ENCODE results near the gene RSU1.

The RSU1 gene

DNA sequence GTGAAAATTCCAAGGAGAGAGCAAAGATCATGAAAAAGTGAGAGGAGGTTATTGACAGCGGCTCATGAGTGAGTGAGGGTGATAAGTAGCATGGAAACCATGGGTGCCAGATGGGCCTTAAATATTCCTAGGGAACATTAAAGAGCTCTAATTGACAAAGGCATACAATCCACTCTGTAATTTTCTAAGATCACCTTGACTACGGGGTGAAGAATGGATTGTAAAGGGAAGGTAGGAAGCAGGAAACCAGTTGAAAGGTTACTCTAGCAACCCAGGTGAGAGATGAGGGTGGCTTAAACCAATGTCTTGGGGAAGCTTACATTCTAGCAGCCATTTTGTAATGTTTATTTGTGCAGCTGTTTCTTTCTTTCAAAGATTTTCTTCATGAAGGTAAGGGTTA, 75.7 kb downstream of the RSU1 start:
- no peak for DNase-seq (ENCODE audit: low read depth)

DNA sequence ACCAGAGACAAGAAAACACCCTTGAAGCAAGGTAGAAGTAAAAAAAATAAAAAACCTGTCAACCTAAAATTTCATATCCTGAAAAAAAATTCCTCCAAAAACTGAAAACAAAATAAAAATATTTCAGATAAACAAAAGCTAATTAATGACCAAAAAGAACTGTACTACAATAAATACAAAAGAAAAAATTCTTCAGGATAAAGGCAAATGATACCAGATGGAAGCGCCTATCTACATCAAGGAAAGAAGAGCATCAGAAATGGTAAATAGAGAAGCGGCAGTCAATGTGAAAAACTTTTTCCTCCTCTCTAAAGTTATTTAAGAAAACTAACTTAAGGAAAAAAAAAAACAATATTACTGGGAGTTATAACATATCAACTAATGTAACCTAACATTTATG, 79.8 kb downstream of the RSU1 start:
- DNase-seq (ENCODE audit: low read depth): no peak

DNA sequence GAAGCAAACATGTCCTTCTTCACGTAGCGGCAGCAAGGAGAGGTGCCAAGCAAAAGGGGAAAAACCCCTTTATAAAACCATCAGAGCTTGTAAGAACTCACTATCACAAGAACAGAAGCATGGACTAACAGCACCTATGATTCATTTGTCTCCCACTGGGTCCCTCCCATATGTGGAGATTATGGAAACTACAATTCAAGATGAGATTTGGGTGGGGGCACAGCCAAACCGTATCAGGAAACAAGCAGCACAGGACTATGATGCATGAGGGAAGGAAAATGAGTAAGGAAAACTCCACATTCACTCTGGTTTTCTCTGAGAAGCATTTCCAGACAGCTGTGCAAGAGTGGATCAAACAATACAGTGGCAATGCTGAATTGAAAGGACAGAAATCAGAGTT, 81.6 kb downstream of the RSU1 start:
- no peak for DNase-seq (ENCODE audit: low read depth)

DNA sequence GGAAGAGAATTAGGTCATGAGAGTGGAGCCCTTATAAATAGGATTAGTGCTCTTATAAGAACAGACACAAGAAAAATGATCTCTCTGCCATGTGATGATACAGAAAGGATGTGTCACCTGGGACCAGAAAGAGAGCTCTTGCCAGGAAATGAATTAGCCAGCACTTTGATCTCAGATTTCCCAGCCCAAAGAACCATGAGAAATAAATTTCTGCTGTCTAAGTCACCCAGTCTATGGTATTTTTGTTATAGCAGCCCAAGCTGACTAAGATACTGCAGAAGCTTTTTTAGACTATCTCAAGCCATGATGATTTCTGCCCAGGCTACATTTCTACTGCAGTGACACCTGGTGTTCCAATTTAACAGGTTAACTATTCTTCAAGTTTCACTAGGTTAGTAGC, 84.8 kb downstream of the RSU1 start:
- no peak for DNase-seq (ENCODE audit: low read depth)

DNA sequence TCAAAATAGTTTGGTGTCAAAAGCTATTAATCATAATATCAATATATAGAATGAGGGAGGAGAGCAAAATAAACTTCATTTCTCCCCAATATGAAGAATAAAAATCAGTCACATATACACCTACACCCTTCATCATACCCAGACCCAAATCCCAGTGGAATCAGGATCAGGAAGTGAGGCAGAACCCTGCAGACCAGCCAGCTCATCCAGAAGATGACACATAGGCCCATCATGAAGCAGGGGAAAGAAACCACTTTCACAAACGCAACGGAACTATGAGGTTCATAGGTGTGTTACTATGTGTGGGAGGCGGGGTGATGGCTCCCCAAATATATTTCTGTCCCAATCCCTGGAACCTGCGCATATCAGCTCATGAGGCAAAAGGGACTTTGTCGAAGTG, 89.0 kb downstream of the RSU1 start:
- DNase-seq (ENCODE audit: low read depth): no peak

DNA sequence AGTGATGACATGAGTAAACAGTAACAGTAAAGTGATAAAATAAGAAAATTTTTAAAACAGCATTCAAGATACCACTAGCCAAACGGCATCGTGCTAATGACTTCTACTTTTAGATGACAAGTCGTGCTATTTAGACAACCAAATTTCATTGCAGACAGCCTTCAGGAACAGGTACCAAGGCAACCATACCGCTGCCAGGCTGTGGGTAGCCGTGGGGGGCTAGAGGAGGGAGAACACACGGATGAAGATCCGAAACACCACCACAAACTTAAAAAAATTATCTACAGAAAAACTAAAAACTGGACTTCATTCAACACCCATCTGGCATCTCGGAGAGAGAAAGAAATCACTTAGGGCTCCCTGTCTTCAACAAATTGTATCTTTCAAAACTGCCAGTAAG, 89.6 kb downstream of the RSU1 start:
- no peak for DNase-seq (ENCODE audit: low read depth)

DNA sequence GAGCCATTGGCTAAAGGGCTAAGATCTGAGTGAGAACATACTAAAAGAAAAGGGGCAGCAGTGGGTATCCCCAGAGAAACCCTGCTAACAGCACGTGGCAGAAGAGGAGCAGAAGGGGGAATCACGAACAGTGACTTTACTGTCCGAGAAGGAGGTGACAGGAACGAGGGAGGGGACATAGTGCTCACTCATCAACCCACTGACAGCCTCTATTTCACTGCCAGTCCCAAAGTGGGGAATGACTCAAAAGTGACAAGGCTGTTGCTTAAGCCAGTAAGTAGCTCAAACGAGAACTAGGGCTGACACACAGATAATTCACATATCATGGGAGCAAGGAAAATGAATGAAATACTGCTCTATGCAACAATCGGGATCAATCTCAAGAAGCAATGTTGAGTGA, 92.7 kb downstream of the RSU1 start:
- DNase-seq (ENCODE audit: low read depth): no peak

DNA sequence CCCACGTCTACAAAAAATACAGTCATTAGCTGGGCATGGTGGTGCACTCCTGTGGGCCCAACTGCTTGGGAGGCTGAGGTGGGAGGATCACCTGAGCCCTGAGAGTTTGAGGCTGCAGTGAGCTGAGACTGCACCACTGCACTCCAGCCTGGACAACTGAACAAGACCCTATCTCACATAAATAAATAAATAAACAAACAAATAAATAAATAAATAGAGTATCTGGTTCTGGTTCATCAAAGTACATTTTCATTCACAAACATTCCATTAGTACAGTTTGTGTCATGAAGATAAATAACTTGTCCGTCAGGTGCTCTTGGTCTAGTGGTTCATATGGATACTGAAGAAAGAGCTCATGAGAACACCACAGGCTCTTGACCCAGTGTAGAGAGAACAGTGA, 96.4 kb downstream of the RSU1 start:
- DNase-seq (ENCODE audit: low read depth): no peak

DNA sequence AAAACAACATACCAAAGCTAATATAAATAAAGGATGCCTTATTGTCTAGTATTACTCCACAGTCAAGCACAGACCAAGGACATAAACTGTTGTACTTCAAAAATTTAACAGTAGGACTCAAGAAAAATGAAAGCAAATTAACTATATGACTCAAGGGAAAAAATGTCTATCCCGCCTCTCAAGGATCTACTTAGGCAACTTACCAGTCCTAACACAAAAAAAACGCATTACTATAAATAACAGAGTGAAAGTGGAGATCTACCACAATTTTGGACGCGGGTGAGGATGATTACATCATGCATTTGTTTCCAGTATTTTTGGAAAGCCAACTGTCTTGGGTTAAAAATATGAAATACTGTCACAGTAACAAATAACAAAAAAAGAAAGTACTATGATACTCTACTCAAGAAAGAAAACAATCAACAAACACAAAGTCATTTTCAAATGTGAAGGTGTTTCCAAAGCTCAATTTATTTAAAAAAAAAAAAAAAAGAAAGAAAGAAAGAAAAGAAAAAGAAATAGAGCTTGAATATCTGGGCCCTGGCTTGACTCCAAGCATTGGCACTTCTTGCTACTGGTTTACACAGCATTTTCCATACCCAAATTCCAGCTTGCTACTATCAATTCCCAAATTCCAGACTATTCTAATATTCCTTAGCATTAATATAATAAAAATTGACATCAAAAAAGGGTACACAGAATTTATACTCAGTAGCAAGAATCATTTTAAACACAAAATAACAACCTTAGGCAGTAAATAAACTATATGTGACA, 99.4 kb downstream of the RSU1 start:
- no peak for DNase-seq (ENCODE audit: low read depth)

DNA sequence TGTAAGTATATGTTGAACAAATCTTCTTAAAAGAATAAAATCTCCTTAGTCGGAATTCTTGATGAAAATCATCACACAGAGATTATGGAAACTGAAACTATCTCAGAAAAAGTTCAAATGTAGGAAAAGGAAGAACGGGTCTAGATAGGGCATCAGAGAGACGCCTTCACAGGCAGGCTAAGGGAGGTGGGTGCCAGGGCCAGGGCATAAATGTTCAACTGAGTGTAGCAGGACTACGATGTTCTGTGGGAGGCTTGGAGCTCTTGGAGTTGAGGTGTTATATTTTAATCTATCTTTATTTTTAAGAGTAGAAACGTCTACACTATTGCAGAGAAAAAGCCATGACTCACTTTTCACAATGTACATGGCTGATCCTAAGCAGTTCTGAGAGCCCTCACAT, 101.2 kb downstream of the RSU1 start:
- DNase-seq (ENCODE audit: low read depth): no peak

DNA sequence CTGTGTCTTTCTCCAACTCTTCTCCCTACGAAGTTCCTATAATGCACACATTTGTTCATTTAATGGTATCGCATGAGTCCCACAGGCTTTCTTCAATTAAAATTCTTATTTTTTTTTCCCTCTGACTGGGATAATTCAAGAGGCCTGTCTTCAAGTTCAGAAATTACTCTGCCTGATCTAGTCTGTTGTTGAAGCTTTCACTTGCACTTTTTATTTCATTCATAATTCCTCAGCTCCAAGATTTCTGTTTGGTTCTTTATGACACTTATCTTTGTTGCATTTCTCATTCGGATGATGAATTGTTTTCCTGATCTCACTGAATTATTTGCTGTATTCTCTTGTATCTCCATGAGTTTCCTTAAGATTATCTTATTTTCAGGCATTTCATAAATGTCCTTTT, 103.9 kb downstream of the RSU1 start:
- DNase-seq (ENCODE audit: low read depth): no peak

DNA sequence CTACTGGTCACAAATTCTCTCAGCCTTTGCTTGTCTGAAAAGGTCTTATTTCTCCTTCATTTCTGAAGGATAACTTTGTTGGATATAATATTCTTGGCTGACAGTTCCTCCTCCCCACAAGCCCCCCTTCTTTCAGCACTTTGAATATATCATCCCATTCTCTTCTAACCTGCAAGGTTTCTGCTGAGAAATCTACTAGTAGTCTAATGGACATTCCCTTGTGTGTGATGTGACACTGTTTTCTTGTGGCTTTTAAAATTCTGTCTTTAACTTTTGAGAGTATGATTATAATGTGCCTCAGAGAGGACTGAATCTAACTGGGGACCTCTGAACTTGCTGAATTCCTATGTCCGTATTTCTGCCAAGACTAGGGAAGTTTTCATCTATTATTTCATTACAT, 104.3 kb downstream of the RSU1 start:
- DNase-seq (ENCODE audit: low read depth): no peak

DNA sequence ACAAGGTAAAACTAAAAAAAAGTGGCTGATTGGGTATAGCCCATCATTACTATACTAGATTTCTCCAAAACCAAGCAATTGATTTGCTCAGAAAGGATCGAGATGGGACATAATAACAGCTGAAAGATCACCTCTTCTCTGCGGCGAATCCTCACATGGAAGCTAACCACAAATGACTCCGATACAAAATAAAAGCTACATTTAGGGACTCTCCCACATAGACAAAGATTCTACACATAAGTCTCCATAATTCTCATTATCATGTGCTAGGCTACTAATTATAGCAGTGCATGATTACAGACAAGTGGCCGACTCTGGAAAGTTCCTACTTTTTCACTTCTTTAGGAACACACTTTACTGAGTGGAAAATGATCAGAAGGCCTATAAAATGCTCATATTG, 116.9 kb downstream of the RSU1 start:
- DNase-seq (ENCODE audit: low read depth): no peak

DNA sequence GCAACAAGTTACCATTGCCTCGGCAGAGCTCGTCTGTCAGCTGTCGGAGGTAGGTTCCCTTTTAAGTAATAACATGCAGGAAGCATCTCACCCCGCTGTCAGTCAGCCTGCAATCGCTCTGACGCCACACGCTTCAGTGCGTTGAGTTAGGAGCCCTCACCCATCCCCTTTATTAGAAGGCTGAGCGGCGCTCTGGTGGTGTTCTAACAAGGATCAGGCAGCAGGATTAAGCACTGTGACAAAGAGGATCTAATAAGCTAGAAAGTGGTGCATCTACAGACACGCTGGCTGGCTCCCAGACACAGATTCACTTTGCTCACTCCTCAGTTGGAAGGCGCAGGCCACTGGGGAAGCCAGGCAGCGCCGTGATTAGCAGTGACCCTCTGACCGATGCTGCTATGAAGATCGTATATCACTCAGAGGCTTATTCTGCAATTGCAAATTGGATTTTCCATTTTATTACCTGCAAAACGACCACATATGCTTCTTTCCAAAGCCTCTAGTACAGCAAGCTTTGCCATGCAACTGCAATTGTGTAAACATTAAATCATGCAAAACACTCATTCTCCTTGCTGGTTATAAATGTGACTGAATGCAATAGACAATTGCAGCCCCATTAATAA, 117.7 kb downstream of the RSU1 start:
- DNase-seq (ENCODE audit: low read depth): no peak

DNA sequence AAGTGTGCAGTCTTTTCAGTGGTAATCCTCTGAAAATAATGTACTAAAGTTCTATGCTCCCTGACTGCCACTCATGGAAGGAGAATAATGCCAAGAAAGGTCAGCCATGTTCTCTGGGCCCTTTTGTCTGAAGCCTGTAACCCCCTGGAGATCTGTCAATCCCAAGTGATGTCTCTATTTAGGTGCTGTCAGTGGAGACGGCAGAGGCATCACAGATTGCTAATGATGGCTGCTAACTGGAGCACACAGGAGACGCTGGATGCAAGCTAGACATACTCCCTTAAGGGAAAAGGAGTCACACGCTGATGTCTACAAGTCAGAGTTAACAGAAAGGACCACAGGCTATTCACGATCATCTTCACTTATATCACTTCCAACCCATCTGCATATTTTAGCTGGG, 118.8 kb downstream of the RSU1 start:
- no peak for DNase-seq (ENCODE audit: low read depth)

DNA sequence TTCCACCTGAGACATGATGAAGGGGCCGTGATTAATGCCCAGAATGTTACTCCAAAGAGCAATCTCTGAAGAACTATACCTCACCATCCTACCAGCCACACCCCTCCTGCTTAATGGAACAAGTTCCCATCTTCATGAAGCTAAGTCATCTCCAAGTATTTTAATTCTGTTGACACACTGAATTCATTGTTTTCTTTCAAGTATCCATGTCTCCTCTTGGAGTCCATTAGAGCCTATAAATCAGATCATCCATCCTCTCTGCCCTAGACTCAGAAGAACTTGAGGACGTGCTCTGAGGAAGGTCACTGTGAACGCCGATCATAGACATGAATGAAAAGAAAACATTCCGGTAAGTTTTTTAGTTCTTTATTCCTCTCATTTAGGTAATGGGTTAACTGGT, 126.8 kb downstream of the RSU1 start:
- DNase-seq (ENCODE audit: low read depth): no peak

DNA sequence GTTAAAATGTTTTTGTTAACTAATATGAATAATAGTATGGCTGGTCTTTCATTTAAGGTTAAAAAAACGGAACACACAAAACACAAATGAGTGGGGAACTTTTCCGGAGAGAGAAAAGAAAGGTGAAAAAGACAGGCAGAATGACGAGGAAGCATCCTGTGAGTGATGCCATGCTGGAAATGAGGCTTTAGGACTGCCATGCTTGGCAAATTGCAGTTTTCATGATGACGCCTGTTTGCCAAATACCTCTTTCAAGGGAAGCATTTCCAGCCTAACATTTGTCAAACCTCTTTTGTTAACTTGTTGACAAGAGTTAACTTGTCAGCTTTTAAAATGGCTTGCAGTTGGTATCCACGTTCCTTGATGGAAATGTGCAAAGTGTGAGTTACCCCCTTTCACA, 127.5 kb downstream of the RSU1 start:
- no peak for DNase-seq (ENCODE audit: low read depth)

DNA sequence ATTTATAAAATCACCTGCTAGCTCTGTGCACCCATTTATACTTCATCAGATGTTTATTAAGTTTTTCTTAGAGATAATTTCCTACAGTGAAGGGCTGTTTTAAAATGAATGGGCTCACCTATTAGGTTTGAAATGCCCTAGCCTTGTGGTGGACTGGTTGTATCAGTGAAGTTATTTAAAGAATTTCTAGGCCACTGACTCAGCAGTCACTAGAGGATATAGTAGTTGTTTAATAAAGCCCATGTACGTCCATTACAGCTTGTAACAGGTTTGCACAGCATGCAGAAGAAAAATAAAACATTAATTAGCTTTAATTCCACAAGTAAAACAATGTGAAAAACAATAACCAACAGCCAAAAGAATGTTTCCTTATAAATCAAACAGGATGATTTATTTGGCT, 128.0 kb downstream of the RSU1 start:
- no peak for DNase-seq (ENCODE audit: low read depth)

DNA sequence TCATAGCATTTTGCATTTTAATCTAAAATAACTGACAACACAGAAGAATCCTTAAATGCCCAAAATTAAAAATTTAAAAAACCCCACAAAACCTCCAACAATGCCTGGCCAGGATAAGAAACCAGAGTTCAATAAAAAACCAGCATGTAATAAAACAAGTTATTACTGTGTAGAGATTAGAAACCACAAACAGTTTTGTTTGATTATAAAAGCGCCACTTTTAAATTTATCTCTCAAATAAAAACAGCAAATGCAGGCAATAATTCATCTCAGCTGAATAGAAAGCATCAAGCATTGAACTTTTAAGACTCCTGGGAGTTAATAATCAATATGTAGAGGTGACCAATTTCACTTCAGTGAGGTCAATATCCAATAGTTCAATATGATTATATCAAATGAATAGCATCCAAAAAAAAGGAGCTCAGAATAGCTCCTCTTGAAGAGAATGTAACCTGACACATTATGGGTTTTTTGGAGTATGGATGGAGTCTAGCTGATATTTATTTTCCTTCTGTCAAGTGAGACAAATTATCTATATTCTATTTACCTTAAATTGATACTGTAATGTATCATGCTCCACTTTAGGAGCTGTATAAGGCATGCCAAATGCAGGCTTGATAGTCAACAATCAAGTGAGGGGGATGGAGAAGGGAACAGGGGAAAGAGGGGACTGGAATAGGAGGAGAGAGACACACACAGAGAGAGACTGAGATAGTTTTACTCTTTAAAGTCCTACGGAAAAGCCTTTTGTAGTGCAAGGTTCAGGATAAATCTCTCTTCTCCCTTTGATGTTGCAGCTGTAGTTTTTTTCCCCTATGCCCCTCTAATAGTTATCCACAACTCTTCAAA, 130.9 kb downstream of the RSU1 start:
- DNase-seq (ENCODE audit: low read depth): no peak

DNA sequence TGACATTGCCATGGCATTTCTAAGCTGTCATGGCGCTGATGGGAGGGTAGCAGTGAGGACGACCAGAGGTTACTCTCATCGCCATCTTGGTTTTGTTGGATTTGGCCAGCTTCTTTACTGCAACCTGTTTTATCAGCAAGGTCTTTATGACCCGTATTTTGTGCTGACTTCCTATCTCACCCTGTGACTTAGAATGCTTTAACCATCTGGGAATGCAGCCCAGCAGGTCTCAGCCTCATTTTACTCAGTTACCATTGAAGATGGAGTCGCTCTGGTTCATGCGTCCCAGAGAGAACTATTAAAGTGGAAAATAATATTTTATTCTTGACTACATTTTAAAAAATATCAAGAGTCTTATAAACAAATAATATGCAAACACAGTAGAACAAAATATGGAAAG, 131.7 kb downstream of the RSU1 start:
- no peak for DNase-seq (ENCODE audit: low read depth)

DNA sequence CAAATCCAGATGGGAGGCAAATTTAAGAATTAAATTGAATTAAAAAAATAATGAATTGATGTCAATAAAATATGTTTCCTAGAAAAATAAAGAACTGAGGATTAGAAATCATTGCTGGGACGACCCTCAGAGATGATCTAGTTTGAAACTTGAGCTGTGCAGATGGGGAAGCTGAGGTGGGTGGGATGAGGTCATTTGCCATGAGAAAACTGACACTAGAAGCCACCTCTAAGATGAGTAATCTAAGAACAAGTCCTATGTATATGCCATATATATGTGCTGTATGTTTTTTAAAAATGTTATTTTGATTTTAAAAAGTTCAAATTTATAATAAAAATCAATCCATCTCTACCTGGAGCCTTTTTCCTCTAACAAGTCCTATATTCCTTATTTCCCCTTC, 135.7 kb downstream of the RSU1 start:
- DNase-seq (ENCODE audit: low read depth): no peak

DNA sequence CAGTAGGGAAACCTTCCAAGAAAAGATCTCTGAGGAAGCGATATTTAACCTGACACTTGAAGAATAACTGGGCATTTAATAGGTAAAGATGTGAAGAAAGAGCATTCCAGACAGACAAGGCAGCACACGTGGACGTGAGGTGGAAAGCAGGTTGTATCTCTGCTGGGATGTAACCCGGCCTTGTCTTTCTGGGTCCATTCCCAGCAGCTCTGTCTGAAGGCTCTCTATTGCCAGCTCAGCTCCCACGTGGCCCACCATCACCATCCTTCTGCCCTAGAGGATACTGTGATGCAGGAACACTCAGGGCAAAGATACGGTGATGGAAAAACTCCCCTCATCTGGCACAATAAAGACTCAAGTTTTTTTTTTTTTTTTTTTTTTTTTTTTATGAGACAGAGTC, 137.7 kb downstream of the RSU1 start:
- DNase-seq (ENCODE audit: low read depth): no peak

DNA sequence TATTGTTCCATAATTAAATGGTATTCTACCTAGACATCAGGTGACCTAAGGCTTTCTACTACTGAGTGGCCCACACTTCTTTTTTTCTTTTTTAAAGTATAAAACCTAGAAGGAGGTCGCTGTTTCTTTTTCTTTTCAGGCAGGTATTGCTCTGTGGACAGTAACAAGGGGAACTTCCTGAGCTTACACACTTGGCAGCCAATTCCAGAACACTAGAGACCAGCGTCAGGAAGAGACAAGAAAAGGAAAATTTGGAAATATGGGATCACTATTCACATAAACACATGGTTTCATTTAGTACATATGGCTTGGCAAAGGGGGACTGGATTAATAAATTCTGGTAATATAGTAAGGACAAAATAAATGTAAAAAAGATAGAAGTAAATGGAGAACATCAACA, 141.9 kb downstream of the RSU1 start:
- DNase-seq (ENCODE audit: low read depth): no peak

Data from stimulated activated CD4-positive, alpha-beta T cell treated with anti-CD3 and anti-CD28 coated beads, Interleukin-2, amount 100 ng/mL, for 4 hours (primary cell).